A549 (cell line): Measurements from ENCODE around the gene CD4. TPM values are rescaled to one million over a fixed set of nuclear protein-coding genes. Genes with fewer than 3 reads are reported as not detected.

Experiments
- ATAC-seq, 2 experiments: fragments of 200-7000 bp in 1 of 2; fragments of >200 bp in 1 of 2; cut with Nextera tagmentation in 1 of 2; cut with Tn5 transposase in 1 of 2; 3 replicates each; pipeline versions ENCODE4 v1.8.0 to v1.9.1; 2018 to 2020; ENCODE audit warnings: mild to moderate bottlenecking in 1 of 2, moderate library complexity in 1 of 2
- CTCF ChIA-PET: fragments of 300-600 bp; sonication (Branson Sonifier 250); formaldehyde crosslinking; extraction: SDS; loops from one replicate; lab custom pipeline; 2021; ENCODE audit warnings: antibody characterized with exemption, inconsistent platforms; lab: Yijun Ruan, JAX
- POLR2A ChIA-PET: fragments of 350-600 bp; formaldehyde crosslinking; extraction: SDS; loops from one replicate; lab custom pipeline; 2021; ENCODE audit warnings: antibody characterized with exemption, inconsistent platforms; lab: Yijun Ruan, JAX
- DNase-seq, 2 experiments: peaks; one replicate each; pipeline versions ENCODE4 v3.0.0 to v3.0.0-alpha.2; 2011 to 2016; ENCODE audit warnings: low read depth in 1 of 2, low spot score in 1 of 2
- FAIRE-seq: peaks from 2 replicates; lab custom pipeline; 2011; peaks lifted over from hg19 to GRCh38; lab: Jason Lieb, UNC
- H3K27ac ChIP-seq, 2 experiments: fragments of >200 bp; sonication (Bioruptor Twin); formaldehyde crosslinking; 3 replicates each; pipeline ENCODE4 v1.5.1; 2016 to 2017
- H3K4me1 ChIP-seq: fragments of >200 bp; sonication (Bioruptor Twin); formaldehyde crosslinking; 3 replicates; pipeline ENCODE4 v1.6.1; 2016
- H3K4me2 ChIP-seq: fragments of >200 bp; sonication (Bioruptor Twin); formaldehyde crosslinking; 3 replicates; pipeline ENCODE4 v1.6.1; 2016
- H3K4me3 ChIP-seq: fragments of >200 bp; sonication (Bioruptor Twin); formaldehyde crosslinking; 3 replicates; pipeline ENCODE4 v1.5.1; 2016
- H3K9me3 ChIP-seq: fragments of >200 bp; sonication (Bioruptor Twin); formaldehyde crosslinking; 3 replicates; pipeline ENCODE4 v1.6.1; 2016
- BHLHE40 ChIP-seq: IDR thresholded peaks from 2 replicates; pipeline ENCODE4 v1.6.1; 2012; ENCODE audit warnings: low read depth, low read length, inconsistent platforms
- CBX2 ChIP-seq: fragments of 200-600 bp; sonication (generic); IDR thresholded peaks from 2 replicates; pipeline ENCODE4 v1.6.1; 2016; ENCODE audit warnings: low read depth, mild to moderate bottlenecking, borderline replicate concordance
- CHD4 ChIP-seq: fragments of 200-600 bp; sonication (generic); IDR thresholded peaks from 2 replicates; pipeline ENCODE4 v1.6.1; 2016; ENCODE audit warnings: antibody characterized with exemption, mild to moderate bottlenecking, borderline replicate concordance
- E2F6 ChIP-seq: IDR thresholded peaks from 2 replicates; pipeline ENCODE4 v1.6.1; 2012; ENCODE audit warnings: low read depth, borderline replicate concordance
- EHF ChIP-seq: fragments of 250-450 bp; sonication (Bioruptor Pico); IDR thresholded peaks from 2 replicates; pipeline ENCODE4 v1.5.0; 2020; ENCODE audit warnings: mild to moderate bottlenecking
- EP300 ChIP-seq, 2 experiments: fragments of >200 bp; sonication (Bioruptor Twin); formaldehyde crosslinking; IDR thresholded peaks; 2 replicates in 1 of 2; 3 replicates in 1 of 2; pipeline ENCODE4 v1.6.1; 2016 to 2017
- ESRRA ChIP-seq: fragments of 150-350 bp; IDR thresholded peaks from 2 replicates; pipeline ENCODE4 v1.6.1; 2014; ENCODE audit warnings: mild to moderate bottlenecking, low read length, borderline replicate concordance
- FOSL2 ChIP-seq, 2 experiments: fragments of 450-650 bp in 1 of 2; fragments of >200 bp in 1 of 2; sonication (Bioruptor Twin) in 1 of 2; formaldehyde crosslinking; IDR thresholded peaks; 2 replicates each; pipeline versions ENCODE4 v1.5.0 to v1.6.1; 2016 to 2020; ENCODE audit warnings: mild to moderate bottlenecking in 1 of 2, moderate library complexity in 1 of 2
- GATA3 ChIP-seq: IDR thresholded peaks from 2 replicates; pipeline ENCODE4 v1.6.1; 2012; ENCODE audit warnings: borderline replicate concordance
- HEYL ChIP-seq: fragments of 250-450 bp; sonication (Bioruptor Pico); IDR thresholded peaks from 2 replicates; pipeline ENCODE4 v1.8.0; 2021; ENCODE audit warnings: mild to moderate bottlenecking, moderate library complexity
- HOXA7 ChIP-seq: fragments of 250-450 bp; sonication (Bioruptor Pico); IDR thresholded peaks from 2 replicates; pipeline ENCODE4 v1.5.0; 2020; ENCODE audit warnings: mild to moderate bottlenecking, moderate library complexity
- HOXB5 ChIP-seq: fragments of 250-450 bp; sonication (Bioruptor Pico); IDR thresholded peaks from 2 replicates; pipeline ENCODE4 v1.5.0; 2020; ENCODE audit warnings: mild to moderate bottlenecking, moderate library complexity
- JUN ChIP-seq, 2 experiments: fragments of >200 bp; sonication (Bioruptor Twin); formaldehyde crosslinking; IDR thresholded peaks; 2 replicates in 1 of 2; 3 replicates in 1 of 2; pipeline ENCODE4 v1.6.1; 2016 to 2017
- JUNB ChIP-seq: fragments of >200 bp; sonication (Bioruptor Twin); formaldehyde crosslinking; IDR thresholded peaks from 2 replicates; pipeline ENCODE4 v1.6.1; 2016
- KDM1A ChIP-seq: fragments of 200-600 bp; sonication (generic); IDR thresholded peaks from 2 replicates; pipeline ENCODE4 v1.6.1; 2016; ENCODE audit warnings: low read depth, mild to moderate bottlenecking
- MAX ChIP-seq: IDR thresholded peaks from 2 replicates; pipeline ENCODE4 v1.6.1; 2012
- MAZ ChIP-seq: fragments of 150-350 bp; IDR thresholded peaks from 2 replicates; pipeline ENCODE4 v1.6.1; 2014; ENCODE audit warnings: antibody characterized with exemption, low read depth, low read length, borderline replicate concordance
- NPAS2 ChIP-seq: fragments of 250-450 bp; sonication (Bioruptor Pico); IDR thresholded peaks from 2 replicates; pipeline ENCODE4 v1.8.0; 2022; ENCODE audit warnings: mild to moderate bottlenecking, moderate library complexity, borderline replicate concordance
- NR3C1 ChIP-seq: fragments of >200 bp; sonication (Bioruptor Twin); formaldehyde crosslinking; IDR thresholded peaks from 3 replicates; pipeline ENCODE4 v1.6.1; 2017
- PHF8 ChIP-seq: fragments of 200-600 bp; sonication (generic); IDR thresholded peaks from 2 replicates; pipeline ENCODE4 v1.6.1; 2016; ENCODE audit warnings: low read depth, mild to moderate bottlenecking, antibody characterized with exemption, moderate library complexity, borderline replicate concordance
- POLR2A ChIP-seq: IDR thresholded peaks from 2 replicates; pipeline ENCODE4 v1.6.1; 2012; ENCODE audit warnings: mild to moderate bottlenecking, low read length
- POLR2AphosphoS2 ChIP-seq: conservative IDR thresholded peaks from 2 replicates; pipeline ENCODE4 v1.6.1; 2012; ENCODE audit warnings: low read length, improper control_type of control experiment, inconsistent platforms
- RAD21 ChIP-seq, 2 experiments: fragments of >200 bp in 1 of 2; sonication (Bioruptor Twin) in 1 of 2; formaldehyde crosslinking in 1 of 2; IDR thresholded peaks in 1 of 2; conservative IDR thresholded peaks in 1 of 2; 2 replicates in 1 of 2; 3 replicates in 1 of 2; pipeline ENCODE4 v1.6.1; 2012 to 2018; ENCODE audit warnings: inconsistent platforms in 1 of 2
- REST ChIP-seq: fragments of 200-600 bp; sonication (generic); IDR thresholded peaks from 2 replicates; pipeline ENCODE4 v1.6.1; 2016; ENCODE audit warnings: antibody characterized with exemption, mild to moderate bottlenecking, moderate library complexity
- RFX5 ChIP-seq: fragments of 450-650 bp; IDR thresholded peaks from 2 replicates; pipeline ENCODE4 v1.7.1; 2014; ENCODE audit warnings: antibody characterized with exemption, mild to moderate bottlenecking, moderate library complexity
- RNF2 ChIP-seq: fragments of 200-600 bp; sonication (generic); IDR thresholded peaks from 2 replicates; pipeline ENCODE4 v1.6.1; 2016; ENCODE audit warnings: low read depth, mild to moderate bottlenecking, antibody characterized with exemption, moderate library complexity, borderline replicate concordance
- SREBF2 ChIP-seq: fragments of 450-650 bp; IDR thresholded peaks from 2 replicates; pipeline ENCODE4 v1.6.1; 2014; ENCODE audit warnings: mild to moderate bottlenecking, moderate library complexity
- TFCP2L1 ChIP-seq: fragments of 250-450 bp; sonication (Bioruptor Pico); IDR thresholded peaks from 2 replicates; pipeline ENCODE4 v1.5.0; 2021; ENCODE audit warnings: mild to moderate bottlenecking
- ZC3H11A ChIP-seq: fragments of 450-650 bp; IDR thresholded peaks from 2 replicates; pipeline ENCODE4 v1.6.1; 2014; ENCODE audit warnings: antibody characterized with exemption, mild to moderate bottlenecking
- WGBS: methylation state at CpG from one replicate; pipeline ENCODE4 v1.1.6; 2017; ENCODE audit errors: missing lambda C conversion rate; 5-methylcytosine and 5-hydroxymethylcytosine counted together
- polyA plus RNA-seq, 4 experiments: library from polyadenylated mRNA; depleted of rRNA in 3 of 4; stranded (reverse); fragments of >200 nt; fragmentation: RNase III in 1 of 4; extraction: RNeasy Plus Mini Kit Qiagen cat#74134 plus additional on column Dnase treatment in 1 of 4; gene quantifications; 2 replicates in 3 of 4; 3 replicates in 1 of 4; pipeline ENCODE4 v1.2.3, GENCODE V29; 2011 to 2017
- TF ChIP-seq, protein P1 (sequence below): fragments of 150-350 bp; IDR thresholded peaks from 2 replicates; pipeline ENCODE4 v1.6.1; 2014; ENCODE audit warnings: low read depth, mild to moderate bottlenecking, low read length

CD4 gene
- polyA plus RNA-seq, 2 of the 4 experiments (the other 2 are of a cell fraction): 0.03 TPM; not detected in 1

GRCh38 chr12:6765048-6765633 lies 24.2 kb upstream of the CD4 start:
- CTCF ChIA-PET: interaction anchor here (0.5 to 26.0 kb wide), 13 partner anchors 8 to 148 kb away, joined by 3 to 670 read pairs (median 8); partner anchors contain the start of genes CD4, MLF2 and SPSB2
- ATAC-seq (peak; percentile 1; a peak in 4 of 6 replicates), FAIRE-seq (no peak), DNase-seq (peak; percentile 36 to 46)
- TF ChIP-seq POLR2A (peak; percentile 23; the same call in 1 of the 2 replicates), RNF2 (no peak)
- H3K4me2 ChIP-seq: peak overlapping the region; percentile 86
- H3K4me3 ChIP-seq: peak overlapping the region; percentile 97
- no peaks in the 10 kb centered on the region for H3K9me3 ChIP-seq
- peaks cover 48% of the 10 kb centered on the region for H3K4me1 ChIP-seq
- POLR2A ChIA-PET: interaction anchor here (0.7 to 5.1 kb wide), 8 partner anchors 11 to 233 kb away, joined by 3 to 118 read pairs (median 16); partner anchors contain the start of genes CDCA3, COPS7A, MLF2 and USP5
- WGBS: 9% methylated on average over 7 of the region's 7 CpGs
- H3K27ac ChIP-seq: peak overlapping the region; percentile 94 to 99

DNA sequence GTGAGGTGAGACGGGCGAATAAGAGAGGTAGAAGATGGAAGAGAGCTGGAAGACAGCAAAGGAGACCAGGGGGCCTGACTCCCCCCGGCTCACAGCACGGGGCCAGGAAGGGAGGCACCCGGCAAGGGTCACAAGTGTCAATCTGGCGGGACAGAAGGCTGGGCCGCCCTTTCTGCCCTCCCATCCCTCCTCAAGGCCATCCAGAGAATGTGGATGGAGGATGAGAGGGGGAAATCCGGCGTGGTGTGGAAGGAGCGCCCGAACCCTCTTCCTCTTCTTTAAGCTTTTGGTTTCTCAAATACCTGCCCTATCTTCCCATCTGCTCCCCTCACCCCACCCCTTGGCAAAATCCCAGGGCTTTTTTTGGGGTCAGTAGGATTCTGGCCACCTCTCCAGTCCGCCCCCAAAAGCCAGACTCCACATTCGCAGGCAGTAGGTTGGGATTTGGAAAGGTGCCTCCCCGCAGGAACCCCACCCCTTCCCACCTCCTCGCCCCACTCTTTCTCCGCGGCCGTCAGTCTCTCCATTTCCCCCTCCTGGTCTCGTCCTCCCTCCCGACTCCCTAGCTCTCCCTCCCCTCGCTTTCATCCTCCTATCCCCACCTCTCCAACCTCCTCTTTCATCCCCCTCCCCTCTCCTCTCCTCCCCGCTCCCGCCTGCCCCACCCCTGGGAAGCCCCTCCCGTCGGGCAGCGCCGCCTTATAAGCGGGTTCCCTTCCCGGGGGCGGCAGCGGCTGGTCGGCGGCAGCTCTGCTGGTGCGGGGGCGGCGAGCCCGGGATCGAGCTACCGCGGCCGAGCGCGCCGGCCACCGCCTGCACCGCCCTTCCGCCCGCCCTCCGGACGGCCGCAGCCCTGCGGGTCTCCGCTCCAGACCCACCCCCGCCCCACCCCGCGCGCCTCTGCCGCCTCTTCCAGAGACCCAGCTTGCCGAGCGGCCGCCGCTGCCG lies 23.4 kb upstream of the CD4 start, which contains the start of gene PTMS:
Gene PTMS, plus strand, starts transcription at position 730 of the 948 bp plus-strand sequence. CDS start 343 bp downstream, outside the sequence.
- Histone ChIP-seq H3K4me1 (peaks cover 55% of the 10 kb centered on the region), H3K27ac (peak within 1 kb of the TSS; percentile 94 to 99), H3K9me3 (no peaks in the 10 kb centered on the region), H3K4me3 (peak within 1 kb of the TSS; percentile 97), H3K4me2 (peak within 1 kb of the TSS; percentile 86)
- ATAC-seq (peak; percentile 59 to 65), FAIRE-seq (no peak), DNase-seq (peak; percentile 77 to 99)
- 2% methylated on average over 19 of the region's 63 CpGs for WGBS
- ChIA-PET CTCF (interaction anchor here (0.5 to 26.0 kb wide), 33 partner anchors 8 to 227 kb away, joined by 3 to 670 read pairs (median 5); partner anchors contain the start of genes CD4, CDCA3, COPS7A and MLF2), POLR2A (interaction anchor here (0.6 to 5.1 kb wide), 17 partner anchors 8 to 283 kb away, joined by 3 to 118 read pairs (median 4); partner anchors contain the start of genes CDCA3, COPS7A, MLF2 and TPI1)
- TF ChIP-seq HOXB5 (CRISPR knock-in tag): no peak
- TF ChIP-seq MAX: peak; percentile 66
- TF ChIP-seq TFCP2L1 (CRISPR knock-in tag): no peak
- TF ChIP-seq JUNB: no peak
- TF ChIP-seq JUN (IDR thresholded peaks at IDR 0.05): peak; percentile 53 to 95
- no peak for TF ChIP-seq HEYL (CRISPR knock-in tag)
- TF ChIP-seq POLR2A: peak; percentile 100
- no peak for TF ChIP-seq ESRRA
- TF ChIP-seq E2F6: no peak
- TF ChIP-seq PHF8: peak; percentile 34; the same call in 1 of the 2 replicates
- TF ChIP-seq EHF (CRISPR knock-in tag): no peak
- TF ChIP-seq KDM1A: no peak
- no peak; the same call in 1 of the 2 replicates for TF ChIP-seq REST
- 0 out of 2 replicates have a peak, but pooled peaks have one; percentile 8 for TF ChIP-seq CHD4
- peak; percentile 71 for TF ChIP-seq GATA3
- no peak for TF ChIP-seq NR3C1
- TF ChIP-seq EP300 (IDR thresholded peaks at IDR 0.05): no peak
- no peak for TF ChIP-seq HOXA7
- TF ChIP-seq CBX2: no peak
- no peak for TF ChIP-seq FOSL2 (IDR thresholded peaks at IDR 0.05)
- no peak for TF ChIP-seq FOSL2 (CRISPR knock-in tag; IDR thresholded peaks at IDR 0.05)
- TF ChIP-seq RFX5: no peak
- no peak for TF ChIP-seq RAD21 (conservative IDR thresholded peaks at IDR 0.05 in 1 of 2, IDR thresholded peaks at IDR 0.05 in 1 of 2)
- TF ChIP-seq NPAS2 (CRISPR knock-in tag): no peak
- TF ChIP-seq BHLHE40: no peak
- TF ChIP-seq SREBF2: no peak
- TF ChIP-seq MAZ: peak; percentile 85
- TF ChIP-seq POLR2AphosphoS2: no peak
- TF ChIP-seq, protein P1, sequence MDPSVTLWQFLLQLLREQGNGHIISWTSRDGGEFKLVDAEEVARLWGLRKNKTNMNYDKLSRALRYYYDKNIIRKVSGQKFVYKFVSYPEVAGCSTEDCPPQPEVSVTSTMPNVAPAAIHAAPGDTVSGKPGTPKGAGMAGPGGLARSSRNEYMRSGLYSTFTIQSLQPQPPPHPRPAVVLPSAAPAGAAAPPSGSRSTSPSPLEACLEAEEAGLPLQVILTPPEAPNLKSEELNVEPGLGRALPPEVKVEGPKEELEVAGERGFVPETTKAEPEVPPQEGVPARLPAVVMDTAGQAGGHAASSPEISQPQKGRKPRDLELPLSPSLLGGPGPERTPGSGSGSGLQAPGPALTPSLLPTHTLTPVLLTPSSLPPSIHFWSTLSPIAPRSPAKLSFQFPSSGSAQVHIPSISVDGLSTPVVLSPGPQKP: no peak
- TF ChIP-seq ZC3H11A: no peak
